Activated naive CD4-positive, alpha-beta T cell treated with anti-CD3 and anti-CD28 coated beads, Interleukin-2, amount 50 U/mL, for 16 hours (primary cell): Measurements from ENCODE around the gene FUT3.
"Not testable (repeated sequence)": the region's sequence is repeated elsewhere in the genome, so short reads cannot be mapped to it uniquely, and the experiment has no call there.

Source experiments
- DNase-seq: peaks from one replicate; pipeline ENCODE4 v3.0.0-alpha.2; 2020

The FUT3 gene

DNA sequence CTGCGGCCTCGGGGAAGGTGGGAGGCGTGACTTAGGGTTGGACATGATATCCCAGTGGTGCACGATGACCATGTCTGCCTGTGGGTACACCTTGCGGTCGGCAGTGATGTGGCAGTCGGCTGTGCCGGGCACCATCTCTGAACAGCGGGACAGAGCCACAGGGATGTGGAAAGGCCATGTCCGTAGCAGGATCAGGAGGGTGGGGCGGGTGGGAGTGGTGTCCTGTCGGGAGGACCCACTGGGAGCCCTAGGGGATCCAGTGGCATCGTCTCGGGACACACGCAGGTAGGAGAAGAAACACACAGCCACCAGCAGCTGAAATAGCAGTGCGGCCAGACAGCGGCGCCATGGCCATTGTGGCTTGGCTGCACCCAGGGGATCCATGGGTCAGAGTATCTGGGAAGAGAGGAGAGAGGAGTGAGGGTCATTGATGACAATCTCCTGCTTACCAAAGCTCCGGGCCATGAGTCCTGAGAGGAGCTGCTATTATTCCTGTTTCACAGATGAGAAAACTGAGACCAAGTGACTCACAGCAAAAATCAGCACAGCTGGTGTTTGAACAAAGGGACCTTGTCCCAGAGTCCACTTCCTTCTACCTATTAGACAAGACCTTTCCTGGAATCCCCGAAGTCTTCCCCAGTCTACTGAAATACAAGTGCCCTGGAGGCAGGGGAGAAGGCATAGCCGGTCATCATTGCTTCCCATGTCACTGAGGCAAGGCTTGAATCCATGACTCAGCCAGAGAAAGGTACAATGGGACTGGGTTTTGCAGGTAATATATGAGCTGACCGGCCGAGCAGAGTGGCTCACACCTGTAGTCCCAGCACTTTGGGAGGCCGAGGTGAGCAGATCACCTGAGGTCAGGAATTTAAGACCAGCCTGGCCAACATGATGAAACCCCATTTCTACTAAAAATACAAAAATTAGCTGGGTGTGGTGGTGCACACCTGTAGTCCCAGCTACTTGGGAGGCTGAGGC, 6.5 kb downstream of the FUT3 start:
- no peak for DNase-seq

DNA sequence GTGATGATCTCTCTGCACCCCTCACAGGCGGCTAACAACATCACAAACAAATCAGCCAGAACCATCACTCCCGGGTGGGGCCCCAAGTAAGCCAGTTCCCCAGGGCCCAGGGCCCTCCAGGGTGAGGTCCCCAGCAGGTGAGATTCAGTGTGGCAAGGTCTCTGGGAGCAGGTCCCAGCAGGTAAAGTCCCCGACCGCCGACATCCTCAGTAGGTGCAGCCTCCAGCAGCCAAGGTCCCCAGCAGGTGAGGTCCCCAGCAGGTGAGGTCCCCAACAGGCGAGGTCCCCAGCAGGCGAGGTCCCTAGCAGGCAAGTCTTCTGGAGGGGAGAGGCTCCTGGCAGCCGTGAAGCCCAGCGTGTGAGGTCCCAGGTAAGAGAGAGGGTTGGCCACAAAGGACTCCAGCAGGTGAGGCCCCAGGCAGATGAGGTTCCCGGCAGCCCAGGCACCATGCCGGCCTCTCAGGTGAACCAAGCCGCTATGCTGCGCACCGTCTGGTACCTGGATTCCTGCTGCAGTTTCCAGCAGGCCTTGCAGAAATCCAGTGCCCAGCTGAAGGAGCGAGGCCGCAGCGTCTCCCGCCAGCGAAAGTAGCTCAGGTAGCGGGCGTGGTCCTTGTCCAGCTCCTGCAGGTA, 7.8 kb downstream of the FUT3 start:
- DNase-seq = no peak

GRCh38 chr19:5841735-5842111, 9.5 kb downstream of the FUT3 start:
- not testable (repeated sequence) for DNase-seq

DNA sequence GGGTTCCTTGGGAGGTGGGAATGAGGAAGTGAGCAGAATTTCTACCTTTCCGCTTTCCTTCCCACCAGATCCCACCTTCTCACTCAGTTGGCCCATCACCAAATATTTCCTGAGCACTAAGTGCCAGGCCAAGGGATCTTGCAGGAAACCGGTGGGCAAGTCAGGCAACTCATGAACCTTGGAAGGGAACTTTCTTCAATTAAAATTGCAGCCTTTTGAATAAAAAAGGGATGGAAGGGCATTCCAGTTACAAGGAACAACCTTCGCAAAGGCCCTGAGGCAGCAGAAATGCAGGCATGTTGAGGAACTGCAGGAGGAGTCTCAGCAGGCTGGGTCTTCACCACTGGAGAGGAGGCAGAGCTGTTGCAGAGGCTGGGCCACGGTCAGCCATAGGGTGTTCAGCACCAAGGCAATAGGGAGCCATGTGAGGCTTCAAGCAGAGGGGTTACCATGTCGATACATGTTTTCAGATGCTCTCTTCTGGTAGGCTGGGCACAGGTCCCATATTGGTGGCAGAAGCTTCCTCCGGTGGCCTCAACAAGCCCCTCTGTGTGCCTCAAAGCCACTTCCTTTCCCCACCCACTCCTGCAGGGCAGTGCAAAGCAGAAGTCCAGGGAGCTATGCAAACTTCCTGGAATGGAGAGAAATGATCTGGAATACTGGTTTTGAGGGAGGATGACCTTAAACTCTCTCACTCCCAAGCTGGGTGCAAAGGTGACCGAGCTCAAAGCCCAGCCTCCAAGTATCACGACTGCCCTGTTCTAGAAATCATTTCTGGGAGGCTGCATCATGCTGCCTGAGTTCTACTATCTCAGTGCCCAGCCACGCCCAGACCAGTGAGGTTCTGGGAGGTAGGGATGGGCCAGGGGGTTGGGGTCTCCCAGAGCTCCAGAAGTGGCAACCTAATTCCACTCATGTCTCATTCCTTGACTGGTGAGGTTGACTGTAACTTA, 11.9 kb downstream of the FUT3 start, which contains the start of gene FUT6:
Gene FUT6, minus strand, starts transcription at position 638 of the 953 bp plus-strand sequence. CDS start 7,135 bp downstream, outside the sequence.
- DNase-seq = no peak

DNA sequence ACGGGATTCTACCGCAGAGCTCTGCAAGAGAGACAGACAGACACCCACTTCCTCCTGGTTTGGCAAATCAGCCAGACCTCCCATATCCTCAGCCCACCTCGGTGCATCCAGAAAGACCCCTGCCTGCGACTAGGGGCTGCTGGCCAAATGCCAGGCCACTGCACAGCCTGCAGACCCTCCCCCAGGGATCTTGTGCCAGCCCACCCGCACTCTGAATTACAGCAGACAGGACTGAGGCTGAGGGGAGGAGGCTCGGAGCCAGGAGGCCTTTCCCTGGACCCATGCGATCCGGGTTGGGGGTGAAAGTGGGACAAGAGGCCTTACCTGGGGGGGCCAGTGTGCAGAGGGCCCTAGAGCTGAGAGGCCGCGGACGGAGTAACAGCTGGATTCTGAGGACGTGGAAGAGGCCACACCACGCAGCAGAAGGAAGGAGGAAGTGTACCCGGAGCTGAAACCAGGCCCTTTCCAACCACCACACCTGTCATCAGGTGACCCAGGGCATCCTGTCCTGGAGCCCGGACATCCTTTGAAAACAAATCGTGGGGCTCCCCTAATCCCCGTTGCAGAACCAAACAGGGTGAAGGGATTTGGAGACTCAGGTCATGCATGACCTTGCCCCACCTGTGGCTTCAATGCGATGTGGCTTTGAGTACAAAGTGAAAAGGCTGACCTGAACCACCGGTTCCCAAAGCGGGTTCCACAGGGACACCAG, 12.7 kb downstream of the FUT3 start:
- DNase-seq = no peak

DNA sequence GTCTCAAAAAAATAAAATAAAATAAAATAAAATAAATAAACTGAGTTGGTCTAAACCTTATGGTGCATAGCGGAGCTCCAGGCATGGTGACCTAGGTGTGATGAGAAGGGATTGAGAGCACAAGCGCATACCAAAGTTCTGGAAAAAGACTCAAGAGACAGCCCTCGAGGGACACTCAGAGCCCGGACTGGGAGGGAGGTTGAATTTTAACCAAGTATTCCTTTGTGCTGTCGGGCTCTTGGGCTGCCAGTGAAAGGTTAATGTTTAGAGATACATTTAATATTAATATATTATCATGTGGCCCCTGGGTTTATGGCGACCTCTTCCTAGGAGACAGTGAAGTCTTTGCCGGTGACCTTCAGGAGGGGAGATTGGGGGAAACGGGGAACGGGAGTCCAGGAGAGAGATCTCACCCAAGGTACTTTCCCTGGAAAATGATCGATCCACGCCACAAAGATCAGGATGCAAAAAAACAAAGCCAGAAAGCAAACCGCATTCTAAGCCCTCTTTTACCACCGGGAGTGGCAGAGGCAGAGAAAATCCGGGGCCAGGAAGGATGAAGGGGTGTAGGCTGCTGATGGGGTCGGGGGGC, 13.4 kb downstream of the FUT3 start:
- no peak for DNase-seq

GRCh38 chr19:5832527-5833216, 18.6 kb downstream of the FUT3 start:
- DNase-seq = no peak

GRCh38 chr19:5832061-5832460, 19.2 kb downstream of the FUT3 start:
- no peak for DNase-seq

- DNase-seq = no peak
Measured at GRCh38 chr19:5831159-5831558, 20.1 kb downstream of the FUT3 start.

DNA sequence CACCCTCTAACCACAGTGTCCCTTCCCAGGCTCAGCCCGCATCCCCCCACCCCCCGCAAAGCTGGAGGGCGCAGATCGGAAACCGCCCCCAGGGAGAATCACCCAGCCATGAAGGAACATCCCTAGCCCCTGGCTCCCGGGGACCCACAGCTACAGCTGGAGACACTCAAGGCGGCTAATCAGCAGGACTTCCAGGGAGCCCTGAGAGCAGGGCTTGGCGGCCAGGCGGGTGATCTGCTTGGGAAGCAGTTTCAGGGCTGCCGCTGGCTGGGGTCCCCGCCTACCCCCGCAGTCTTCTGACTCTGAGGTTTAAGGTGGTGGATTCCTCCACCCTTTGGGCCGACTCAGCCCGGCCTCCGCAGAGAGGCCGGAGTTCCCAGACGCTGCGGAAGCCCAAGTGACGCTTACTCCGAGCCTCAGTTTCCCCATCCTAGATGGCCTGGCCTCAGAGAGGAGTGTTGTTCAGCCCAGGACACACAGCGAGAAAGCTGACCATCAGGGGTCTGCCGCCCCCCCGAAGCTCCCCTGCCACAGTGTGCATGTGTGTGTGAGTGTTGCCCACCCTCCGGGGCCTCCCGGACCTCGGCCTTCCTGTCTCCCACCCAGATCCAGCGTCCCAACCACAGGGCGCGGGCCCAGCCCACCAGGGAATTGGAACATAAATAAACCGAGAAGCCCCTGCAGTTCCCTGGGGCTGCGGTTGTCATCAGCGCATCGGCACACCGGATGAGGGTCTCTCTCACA, 21.5 kb downstream of the FUT3 start:
- DNase-seq = no peak

DNA sequence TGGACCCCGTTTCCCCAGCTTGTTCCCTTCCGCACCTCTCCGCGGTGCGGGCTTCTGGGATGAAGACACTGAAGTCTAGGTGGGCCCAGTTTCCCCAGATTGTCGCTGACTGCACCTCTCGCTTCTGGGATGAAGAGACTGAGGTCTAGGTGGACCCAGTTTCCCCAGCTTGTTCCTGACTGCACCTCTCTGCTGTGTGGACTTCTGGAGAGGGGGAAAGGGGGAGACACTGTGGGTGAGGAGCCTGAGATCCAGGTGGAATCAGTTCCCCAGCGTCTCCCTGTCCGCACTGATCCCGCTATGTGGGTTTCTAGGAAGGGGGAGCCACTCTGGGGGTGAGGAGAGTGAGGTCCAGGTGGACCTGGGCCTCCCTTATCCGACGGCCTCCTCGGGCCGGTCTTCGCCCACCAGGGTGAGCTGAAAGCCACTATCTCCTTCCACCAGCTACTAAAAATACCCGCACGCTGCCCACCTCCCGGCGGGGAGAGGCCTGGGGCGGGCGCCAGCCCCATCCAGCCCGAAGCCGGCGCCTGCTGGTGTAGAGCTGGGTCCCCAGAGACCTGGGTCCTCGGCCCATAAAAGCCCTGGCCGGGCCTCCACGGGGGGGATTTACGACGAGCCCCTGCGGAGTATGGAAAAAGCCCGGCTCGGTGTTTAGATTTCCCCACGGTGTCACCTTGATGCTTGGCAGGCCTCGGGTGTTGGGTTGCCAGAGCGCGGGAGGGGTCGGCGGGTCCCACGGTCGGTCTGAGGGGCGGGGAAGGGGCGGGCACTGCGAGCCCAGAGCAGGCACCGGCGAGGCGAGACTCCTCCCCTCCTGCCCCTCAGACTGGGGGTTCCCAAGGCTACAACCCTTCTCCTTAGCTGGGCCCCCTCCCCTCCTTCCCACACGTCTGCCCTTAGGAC, 22.3 kb downstream of the FUT3 start:
- DNase-seq = peak; percentile 37

GRCh38 chr19:5827891-5828660, 23.2 kb downstream of the FUT3 start:
- peak; percentile 94 for DNase-seq

DNA sequence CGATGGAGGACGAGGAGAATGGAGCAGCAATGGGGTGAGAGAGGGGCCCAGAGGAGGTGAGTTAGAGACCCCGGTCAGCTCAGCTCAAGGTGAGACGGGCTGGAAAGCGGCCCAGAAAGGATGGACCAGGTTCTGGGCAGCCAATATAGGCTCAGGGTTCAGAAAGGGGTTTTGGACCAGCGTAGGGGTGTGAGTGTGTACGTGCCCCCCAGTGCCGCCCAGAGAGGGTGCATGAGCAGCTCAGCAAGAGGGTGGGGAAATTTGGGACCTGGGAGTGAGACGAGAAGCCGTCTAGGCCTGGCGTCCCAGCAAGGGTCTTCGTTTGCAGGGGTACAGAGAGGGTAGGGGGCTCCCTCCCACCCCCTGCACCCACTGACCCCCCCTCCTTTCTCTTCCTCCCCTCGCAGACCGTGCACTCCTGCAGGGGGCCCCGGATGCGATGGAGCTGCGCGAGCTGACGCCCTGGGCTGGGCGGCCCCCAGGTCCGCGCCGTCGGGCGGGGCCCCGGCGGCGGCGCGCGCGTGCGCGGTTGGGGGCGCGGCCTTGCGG, 23.8 kb downstream of the FUT3 start:
- DNase-seq = no peak

DNA sequence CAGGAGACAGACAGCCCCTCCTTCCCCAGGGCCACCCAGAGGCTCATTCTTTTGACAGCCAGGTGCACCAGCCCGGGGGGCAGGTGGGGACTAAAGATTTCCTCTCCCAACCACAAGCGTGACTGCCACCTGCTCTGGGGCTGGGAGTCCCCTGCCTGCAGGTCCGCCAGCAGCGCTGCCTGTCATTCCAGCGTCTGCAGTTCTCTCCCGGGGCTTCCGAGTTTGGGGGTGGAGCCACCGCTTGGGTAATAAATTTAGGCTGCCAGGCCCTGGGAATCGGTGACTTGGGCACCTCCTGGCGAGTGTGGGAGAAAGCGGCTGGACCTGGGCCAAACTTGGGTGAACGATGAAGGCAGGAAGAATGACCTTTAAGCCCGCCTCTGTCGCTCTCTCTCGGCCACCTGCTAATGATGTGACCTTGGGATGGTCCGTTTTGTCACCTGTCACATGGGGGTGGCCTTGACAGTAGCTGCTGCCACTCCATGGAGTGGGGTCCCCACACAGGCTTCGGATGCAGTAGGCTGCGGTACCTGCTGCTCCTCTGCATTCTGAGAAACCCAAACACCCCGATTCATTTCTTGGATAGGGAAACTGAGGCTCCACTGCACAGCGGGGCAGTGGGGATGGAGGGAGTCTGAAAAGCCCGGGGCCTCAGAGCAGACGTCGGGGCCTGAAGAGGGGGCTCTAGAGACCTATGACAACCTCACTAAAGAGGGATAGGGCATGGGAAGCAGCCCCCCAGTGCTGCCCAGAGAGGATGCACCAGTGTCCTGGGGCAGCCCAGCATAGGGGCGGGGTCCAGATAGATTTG, 24.5 kb downstream of the FUT3 start:
- DNase-seq = peak; percentile 23

GRCh38 chr19:5825178-5825577, 26.1 kb downstream of the FUT3 start:
- DNase-seq = no peak

GRCh38 chr19:5824751-5825150, 26.5 kb downstream of the FUT3 start:
- DNase-seq = no peak

GRCh38 chr19:5823579-5824281, 27.5 kb downstream of the FUT3 start:
- DNase-seq = no peak
